Endometrial microvascular endothelial cells (primary cell): ENCODE results near the gene SLC27A6. TPM values are rescaled to one million over a fixed set of nuclear protein-coding genes. Genes with fewer than 3 reads are reported as not detected.

Source experiments
- in situ Hi-C: cut with HindIII; loops from 2 replicates; pipeline ENCODE4 v1.10.0; 2017; ENCODE audit warnings: low sequenced_read_pairs, low pct_unique_long_range_greater_than_20kb; ENCODE audit errors: inconsistent ontology term
- total RNA-seq: library from RNA; depleted of rRNA; stranded (reverse); fragments of >200 nt; gene quantifications from one replicate; pipeline ENCODE4 v1.2.3, GENCODE V29; 2015; ENCODE audit errors: inconsistent ontology term

SLC27A6 gene
- total RNA-seq, 1 donor from 2014 or later, result not detected

- in situ Hi-C loops, result no loop called here
Measured at GRCh38 chr5:129049126-129049799, 84.0 kb downstream of the SLC27A6 start.

GRCh38 chr5:129051283-129051682, 86.0 kb downstream of the SLC27A6 start:
- in situ Hi-C loops, result no loop called here

- in situ Hi-C loops, result no loop called here
Measured at GRCh38 chr5:129053438-129053837, 88.2 kb downstream of the SLC27A6 start.

GRCh38 chr5:129057329-129057728, 92.0 kb downstream of the SLC27A6 start:
- in situ Hi-C loops, result no loop called here

- in situ Hi-C loops, result no loop called here
Measured at GRCh38 chr5:129061849-129062248, 96.6 kb downstream of the SLC27A6 start.

- in situ Hi-C loops, result no loop called here
Measured at GRCh38 chr5:129063483-129064113, 98.3 kb downstream of the SLC27A6 start.

- in situ Hi-C loops, result no loop called here
Measured at GRCh38 chr5:129065721-129066120, 100.4 kb downstream of the SLC27A6 start.

- in situ Hi-C loops, result no loop called here
Measured at GRCh38 chr5:129067745-129068144, 102.5 kb downstream of the SLC27A6 start.

GRCh38 chr5:129069292-129069691, 104.0 kb downstream of the SLC27A6 start:
- in situ Hi-C loops, result no loop called here

- in situ Hi-C loops, result no loop called here
Measured at GRCh38 chr5:129073111-129073510, 107.8 kb downstream of the SLC27A6 start.

- in situ Hi-C loops, result no loop called here
Measured at GRCh38 chr5:129074903-129075302, 109.6 kb downstream of the SLC27A6 start.

GRCh38 chr5:129077433-129078075, 112.3 kb downstream of the SLC27A6 start:
- in situ Hi-C loops, result no loop called here

- in situ Hi-C loops, result no loop called here
Measured at GRCh38 chr5:129078247-129078646, 113.0 kb downstream of the SLC27A6 start.

GRCh38 chr5:129078660-129079059, 113.4 kb downstream of the SLC27A6 start:
- in situ Hi-C loops, result no loop called here

- in situ Hi-C loops, result no loop called here
Measured at GRCh38 chr5:129079496-129079895, 114.2 kb downstream of the SLC27A6 start.

- in situ Hi-C loops, result no loop called here
Measured at GRCh38 chr5:129080766-129081165, 115.5 kb downstream of the SLC27A6 start.

GRCh38 chr5:129082225-129083136, 117.2 kb downstream of the SLC27A6 start:
- in situ Hi-C loops, result no loop called here
